ENCODE measurements around the gene DPP6. TPM values are rescaled to one million over a fixed set of nuclear protein-coding genes. Genes with fewer than 3 reads are reported as not detected.
A peak's percentile ranks its signal among the peaks of the same experiment; 100 is the strongest.

Gene DPP6
- total and polyA plus RNA-seq, 7 donors: 0.18 to 1.8 (median 0.57) TPM

- no peak overlapping the region for H3K27ac ChIP-seq
- TF ChIP-seq CTCF (IDR thresholded peaks at IDR 0.05): no peak
- H3K36me3 ChIP-seq (ENCODE audit: insufficient read depth in 1 of 2, low read depth in 1 of 2): no peaks in the 10 kb centered on the region
- no peaks in the 10 kb centered on the region for H3K9me3 ChIP-seq
- no peaks in the 10 kb centered on the region for H3K4me1 ChIP-seq
- no peak overlapping the region for H3K4me3 ChIP-seq
- peaks cover 0 to under 1% (median 0%) of the 10 kb centered on the region in 3 donors for H3K27me3 ChIP-seq (ENCODE audit: insufficient read depth in 3 of 3, low read length in 2 of 3)
- DNase-seq (no peak), ATAC-seq (no peak)
- 84 to 87% (median 84%) methylated on average over 5 of the region's 5 CpGs for WGBS, 3 donors
- intact Hi-C loops (cut with DNase I): no loop called here
Measured at GRCh38 chr7:154743206-154743605, 691.0 kb downstream of the DPP6 start.

- Histone ChIP-seq H3K4me3 (no peak overlapping the region), H3K27ac (no peak overlapping the region), H3K27me3 (ENCODE audit: insufficient read depth in 3 of 3, low read length in 2 of 3) (peaks cover 0 to 2% (median 0%) of the 10 kb centered on the region in 3 donors), H3K36me3 (ENCODE audit: insufficient read depth in 1 of 2, low read depth in 1 of 2) (no peaks in the 10 kb centered on the region), H3K4me1 (no peaks in the 10 kb centered on the region), H3K9me3 (no peaks in the 10 kb centered on the region)
- WGBS, 3 donors: 28 to 34% (median 28%) methylated on average over 15 of the region's 15 CpGs
- TF ChIP-seq CTCF (IDR thresholded peaks at IDR 0.05): peak; percentile 35
- DNase-seq (no peak), ATAC-seq (no peak)
- intact Hi-C loops (cut with DNase I): no loop called here
Measured at GRCh38 chr7:154744256-154744860, 692.2 kb downstream of the DPP6 start.

- no peak overlapping the region for H3K4me3 ChIP-seq
- 65 to 78% (median 68%) methylated on average over 3 of the region's 3 CpGs for WGBS, 3 donors
- H3K9me3 ChIP-seq: no peaks in the 10 kb centered on the region
- H3K27me3 ChIP-seq (ENCODE audit: insufficient read depth in 3 of 3, low read length in 2 of 3): peaks cover 0 to 2% (median 0%) of the 10 kb centered on the region in 3 donors
- TF ChIP-seq CTCF (IDR thresholded peaks at IDR 0.05): no peak
- no peak for DNase-seq
- H3K27ac ChIP-seq: no peak overlapping the region
- intact Hi-C loops (cut with DNase I): no loop called here
- no peaks in the 10 kb centered on the region for H3K36me3 ChIP-seq (ENCODE audit: insufficient read depth in 1 of 2, low read depth in 1 of 2)
- H3K4me1 ChIP-seq: no peaks in the 10 kb centered on the region
- no peak for ATAC-seq
Measured at GRCh38 chr7:154744861-154745258, 692.7 kb downstream of the DPP6 start.

GRCh38 chr7:154746571-154747360 lies 694.6 kb downstream of the DPP6 start:
- no peaks in the 10 kb centered on the region for H3K36me3 ChIP-seq (ENCODE audit: insufficient read depth in 1 of 2, low read depth in 1 of 2)
- intact Hi-C loops (cut with DNase I): no loop called here

More at GRCh38 chr7:154746571-154747360, 694.6 kb downstream of the DPP6 start:
- H3K4me1 ChIP-seq: no peaks in the 10 kb centered on the region
- DNase-seq (no peak), ATAC-seq (no peak)
- TF ChIP-seq CTCF (IDR thresholded peaks at IDR 0.05): no peak
- H3K27me3 ChIP-seq (ENCODE audit: insufficient read depth in 3 of 3, low read length in 2 of 3): peaks cover 0 to 2% (median 0%) of the 10 kb centered on the region in 3 donors
- no peak overlapping the region for H3K4me3 ChIP-seq
- H3K27ac ChIP-seq: no peak overlapping the region
- 35 to 54% (median 38%) methylated on average over 5 of the region's 5 CpGs for WGBS, 3 donors
- H3K9me3 ChIP-seq: no peaks in the 10 kb centered on the region
